Stimulated activated CD8-positive, alpha-beta memory T cell treated with anti-CD3 and anti-CD28 coated beads, Interleukin-15, amount 100 ng/mL, for 4 hours (primary cell): ENCODE results near the gene UBE2E2.

Experiments
- DNase-seq, 2 donors: peaks; one replicate each; pipeline ENCODE4 v3.0.0-alpha.2; 2020; ENCODE audit warnings: low read depth in 2 of 2

Gene UBE2E2

GRCh38 chr3:23480329-23480714 is 277.2 kb downstream of the UBE2E2 start:
- no peak for DNase-seq

- DNase-seq, result no peak
Observed at GRCh38 chr3:23481011-23481615, 278.0 kb downstream of the UBE2E2 start.

- DNase-seq, result no peak
Observed at GRCh38 chr3:23481616-23482278, 278.6 kb downstream of the UBE2E2 start.

- no peak for DNase-seq
Observed at GRCh38 chr3:23484386-23484785, 281.3 kb downstream of the UBE2E2 start.

- no peak for DNase-seq
Observed at GRCh38 chr3:23485922-23486321, 282.8 kb downstream of the UBE2E2 start.

- DNase-seq, result no peak
Observed at GRCh38 chr3:23487015-23487414, 283.9 kb downstream of the UBE2E2 start.

- no peak for DNase-seq
Observed at GRCh38 chr3:23488618-23489017, 285.5 kb downstream of the UBE2E2 start.

GRCh38 chr3:23489300-23490158 is 286.4 kb downstream of the UBE2E2 start:
- no peak for DNase-seq

- DNase-seq, result no peak
Observed at GRCh38 chr3:23490459-23490858, 287.3 kb downstream of the UBE2E2 start.

GRCh38 chr3:23492057-23492456 is 288.9 kb downstream of the UBE2E2 start:
- no peak for DNase-seq

- DNase-seq, result no peak
Observed at GRCh38 chr3:23493889-23494288, 290.8 kb downstream of the UBE2E2 start.

- DNase-seq, result no peak
Observed at GRCh38 chr3:23494967-23495366, 291.8 kb downstream of the UBE2E2 start.

GRCh38 chr3:23495507-23495906 is 292.4 kb downstream of the UBE2E2 start:
- no peak for DNase-seq

GRCh38 chr3:23496165-23496564 is 293.0 kb downstream of the UBE2E2 start:
- no peak for DNase-seq

GRCh38 chr3:23497156-23497555 is 294.0 kb downstream of the UBE2E2 start:
- no peak for DNase-seq

GRCh38 chr3:23501201-23501802 is 298.2 kb downstream of the UBE2E2 start:
- no peak for DNase-seq

- no peak for DNase-seq
Observed at GRCh38 chr3:23508464-23508863, 305.3 kb downstream of the UBE2E2 start.

- DNase-seq, result no peak
Observed at GRCh38 chr3:23518441-23518840, 315.3 kb downstream of the UBE2E2 start.

GRCh38 chr3:23519314-23520208 is 316.4 kb downstream of the UBE2E2 start:
- no peak for DNase-seq

GRCh38 chr3:23527326-23527725 is 324.2 kb downstream of the UBE2E2 start:
- no peak for DNase-seq

GRCh38 chr3:23533596-23533995 is 330.5 kb downstream of the UBE2E2 start:
- no peak for DNase-seq
